Kidney epithelial cell (primary cell): ENCODE measurements around the gene ACP3. TPM values are rescaled to one million over a fixed set of nuclear protein-coding genes. Genes with fewer than 3 reads are reported as not detected.
"Not testable (repeated sequence)": the region's sequence is repeated elsewhere in the genome, so short reads cannot be mapped to it uniquely, and the experiment has no call there.

Experiments used
- DNase-seq: peaks from one replicate; pipeline ENCODE4 v3.0.0-alpha.2; 2010; ENCODE audit warnings: low read depth
- H3K27me3 ChIP-seq: 2 replicates; pipeline ENCODE4 v1.6.0; 2011; ENCODE audit warnings: low read length; ENCODE audit not compliant: control insufficient read depth, insufficient read depth
- H3K36me3 ChIP-seq: 2 replicates; pipeline ENCODE4 v1.5.1; 2011; ENCODE audit warnings: low read length; ENCODE audit not compliant: control insufficient read depth, insufficient read depth
- H3K4me3 ChIP-seq: 2 replicates; pipeline ENCODE4 v1.5.1; 2011; ENCODE audit warnings: low read depth, mild to moderate bottlenecking, control low read depth, low read length
- CTCF ChIP-seq: IDR thresholded peaks from 2 replicates; pipeline ENCODE4 v1.5.1; 2011; ENCODE audit warnings: mild to moderate bottlenecking, moderate library complexity, low read length, control low read depth, inconsistent platforms; ENCODE audit not compliant: insufficient read depth, poor library complexity, severe bottlenecking
- total RNA-seq: library from RNA; depleted of rRNA; stranded (reverse); fragments of >200 nt; gene quantifications from 2 replicates; pipeline ENCODE4 v1.2.3, GENCODE V29; 2015

ACP3 gene
- total RNA-seq, 1 donor from 2014 or later, result 0.46 TPM

GRCh38 chr3:132289316-132289715, 27.9 kb upstream of the ACP3 start:
- Histone ChIP-seq H3K36me3 (no peaks in the 10 kb centered on the region), H3K4me3 (no peak overlapping the region), H3K27me3 (no peaks in the 10 kb centered on the region)
- DNase-seq, result no peak
- no peak for TF ChIP-seq CTCF

- no peaks in the 10 kb centered on the region for H3K27me3 ChIP-seq
- no peaks in the 10 kb centered on the region for H3K36me3 ChIP-seq
- TF ChIP-seq CTCF, result no peak
- DNase-seq, result no peak
- H3K4me3 ChIP-seq, result no peak overlapping the region
These were observed 26.4 kb upstream of the ACP3 start for GRCh38 chr3:132290833-132291232.

GRCh38 chr3:132292042-132292441, 25.2 kb upstream of the ACP3 start:
- DNase-seq, result no peak
- no peak overlapping the region for H3K4me3 ChIP-seq
- no peaks in the 10 kb centered on the region for H3K36me3 ChIP-seq
- no peaks in the 10 kb centered on the region for H3K27me3 ChIP-seq
- TF ChIP-seq CTCF, result no peak

GRCh38 chr3:132293251-132293650, 24.0 kb upstream of the ACP3 start:
- Histone ChIP-seq H3K36me3 (no peaks in the 10 kb centered on the region), H3K4me3 (no peak overlapping the region), H3K27me3 (no peaks in the 10 kb centered on the region)
- DNase-seq, result no peak
- no peak for TF ChIP-seq CTCF

- DNase-seq, result no peak
- H3K27me3 ChIP-seq, result no peaks in the 10 kb centered on the region
- TF ChIP-seq CTCF, result no peak
- H3K4me3 ChIP-seq, result no peak overlapping the region
- no peaks in the 10 kb centered on the region for H3K36me3 ChIP-seq
These were observed 22.3 kb upstream of the ACP3 start for GRCh38 chr3:132294906-132295305.

GRCh38 chr3:132303336-132304201, 13.6 kb upstream of the ACP3 start:
- H3K4me3 ChIP-seq, DNase-seq, H3K36me3 ChIP-seq, H3K27me3 ChIP-seq: not testable (repeated sequence)

- H3K36me3 ChIP-seq, DNase-seq, H3K27me3 ChIP-seq, H3K4me3 ChIP-seq: not testable (repeated sequence)
These were observed 12.9 kb upstream of the ACP3 start for GRCh38 chr3:132304351-132304750.

- H3K27me3 ChIP-seq, H3K36me3 ChIP-seq, DNase-seq, H3K4me3 ChIP-seq: not testable (repeated sequence)
These were observed 7.2 kb upstream of the ACP3 start for GRCh38 chr3:132310057-132310456.
